22Rv1 (cell line): ENCODE data around the gene C1orf210.
A peak's percentile ranks its signal among the peaks of the same experiment; 100 is the strongest.

Experiments used
- H3K27ac ChIP-seq: fragments of 450-650 bp; 2 replicates; pipeline ENCODE4 v1.5.1; 2017
- ZFX ChIP-seq: fragments of 450-650 bp; IDR thresholded peaks from 2 replicates; pipeline ENCODE4 v1.6.1; 2017; ENCODE audit warnings: antibody characterized with exemption, borderline replicate concordance
- TF ChIP-seq, protein P1 (sequence below): fragments of 450-650 bp; IDR thresholded peaks from 2 replicates; pipeline ENCODE4 v1.5.1; 2017; ENCODE audit warnings: mild to moderate bottlenecking

Gene C1orf210

DNA sequence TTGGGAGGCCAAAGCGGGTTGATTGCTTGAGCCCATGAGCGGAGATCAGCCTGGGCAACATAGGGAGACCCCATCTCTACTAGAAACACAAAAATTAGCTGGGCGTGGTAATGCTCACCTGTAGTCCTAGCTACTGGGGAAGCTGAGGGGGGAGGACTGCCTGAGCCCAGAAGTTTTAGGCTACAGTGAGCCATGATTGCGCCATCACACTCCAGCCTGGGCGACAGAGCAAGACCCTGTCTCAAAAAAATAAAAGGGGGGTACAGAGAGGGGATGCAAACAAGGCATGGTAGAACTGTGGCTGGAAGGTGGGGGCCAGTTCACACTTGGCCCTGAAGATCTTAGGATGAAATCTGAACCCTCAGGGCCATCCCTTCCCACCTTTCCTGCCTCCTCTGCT, 1.2 kb upstream of the C1orf210 start:
- TF ChIP-seq ZFX = no peak
- TF ChIP-seq, protein P1, sequence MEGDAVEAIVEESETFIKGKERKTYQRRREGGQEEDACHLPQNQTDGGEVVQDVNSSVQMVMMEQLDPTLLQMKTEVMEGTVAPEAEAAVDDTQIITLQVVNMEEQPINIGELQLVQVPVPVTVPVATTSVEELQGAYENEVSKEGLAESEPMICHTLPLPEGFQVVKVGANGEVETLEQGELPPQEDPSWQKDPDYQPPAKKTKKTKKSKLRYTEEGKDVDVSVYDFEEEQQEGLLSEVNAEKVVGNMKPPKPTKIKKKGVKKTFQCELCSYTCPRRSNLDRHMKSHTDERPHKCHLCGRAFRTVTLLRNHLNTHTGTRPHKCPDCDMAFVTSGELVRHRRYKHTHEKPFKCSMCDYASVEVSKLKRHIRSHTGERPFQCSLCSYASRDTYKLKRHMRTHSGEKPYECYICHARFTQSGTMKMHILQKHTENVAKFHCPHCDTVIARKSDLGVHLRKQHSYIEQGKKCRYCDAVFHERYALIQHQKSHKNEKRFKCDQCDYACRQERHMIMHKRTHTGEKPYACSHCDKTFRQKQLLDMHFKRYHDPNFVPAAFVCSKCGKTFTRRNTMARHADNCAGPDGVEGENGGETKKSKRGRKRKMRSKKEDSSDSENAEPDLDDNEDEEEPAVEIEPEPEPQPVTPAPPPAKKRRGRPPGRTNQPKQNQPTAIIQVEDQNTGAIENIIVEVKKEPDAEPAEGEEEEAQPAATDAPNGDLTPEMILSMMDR = no peak
- H3K27ac ChIP-seq = no peak overlapping the region

- peak overlapping the region; percentile 58 for H3K27ac ChIP-seq
- TF ChIP-seq, protein P1 = no peak
- TF ChIP-seq ZFX = no peak
These were observed 734 bp upstream of the C1orf210 start for GRCh38 chr1:43286115-43286514.

DNA sequence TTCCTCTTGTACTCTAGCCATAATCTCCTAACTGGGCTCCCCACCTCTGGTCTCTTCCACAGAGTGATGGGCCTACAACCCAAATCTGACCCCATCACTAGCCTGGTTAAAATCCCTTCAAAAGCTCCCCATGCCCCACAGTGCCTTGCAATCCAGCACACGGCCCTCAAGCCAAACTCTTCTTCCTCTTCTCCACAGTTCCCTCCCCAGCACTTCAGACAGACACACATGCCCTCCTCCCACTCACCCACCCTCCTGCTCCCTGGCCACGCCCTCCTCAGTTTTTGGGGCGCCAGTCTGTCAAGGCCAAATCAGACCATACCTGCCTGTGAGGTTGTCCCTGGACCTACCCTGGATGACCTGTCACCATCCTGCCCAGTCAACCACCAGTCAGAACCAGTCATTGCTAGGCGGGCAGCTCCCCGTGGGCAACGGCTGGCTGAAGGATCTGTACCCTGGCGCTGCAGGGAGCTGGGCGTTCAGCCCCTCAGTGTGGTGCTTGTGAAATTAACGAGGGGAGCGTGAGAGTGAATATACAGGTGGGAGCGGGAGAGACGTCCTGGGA, 753 bp downstream of the C1orf210 start:
- TF ChIP-seq ZFX = no peak
- TF ChIP-seq, protein P1 = no peak
- peak overlapping the region; percentile 58 for H3K27ac ChIP-seq

DNA sequence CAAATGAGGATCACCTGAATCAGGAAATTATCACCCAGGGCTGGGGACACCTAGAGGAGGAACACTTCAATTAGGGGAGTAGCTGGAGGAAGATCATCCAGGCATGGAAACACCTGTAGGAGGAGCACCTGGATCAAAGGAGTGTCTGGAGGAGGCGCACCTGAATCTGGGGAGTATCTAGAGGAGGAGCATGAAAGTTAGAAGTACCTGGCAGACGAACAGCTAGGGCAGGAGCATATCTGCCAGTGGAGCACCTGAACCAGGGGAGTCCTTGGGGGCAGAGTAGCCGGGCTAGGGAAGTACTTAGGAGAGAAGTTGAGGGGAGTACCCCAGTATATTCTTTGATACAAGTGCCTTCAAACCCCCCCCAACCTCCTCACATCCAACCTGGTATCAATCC, 1.3 kb downstream of the C1orf210 start:
- H3K27ac ChIP-seq = no peak overlapping the region
- TF ChIP-seq ZFX = no peak
- TF ChIP-seq, protein P1 = no peak

DNA sequence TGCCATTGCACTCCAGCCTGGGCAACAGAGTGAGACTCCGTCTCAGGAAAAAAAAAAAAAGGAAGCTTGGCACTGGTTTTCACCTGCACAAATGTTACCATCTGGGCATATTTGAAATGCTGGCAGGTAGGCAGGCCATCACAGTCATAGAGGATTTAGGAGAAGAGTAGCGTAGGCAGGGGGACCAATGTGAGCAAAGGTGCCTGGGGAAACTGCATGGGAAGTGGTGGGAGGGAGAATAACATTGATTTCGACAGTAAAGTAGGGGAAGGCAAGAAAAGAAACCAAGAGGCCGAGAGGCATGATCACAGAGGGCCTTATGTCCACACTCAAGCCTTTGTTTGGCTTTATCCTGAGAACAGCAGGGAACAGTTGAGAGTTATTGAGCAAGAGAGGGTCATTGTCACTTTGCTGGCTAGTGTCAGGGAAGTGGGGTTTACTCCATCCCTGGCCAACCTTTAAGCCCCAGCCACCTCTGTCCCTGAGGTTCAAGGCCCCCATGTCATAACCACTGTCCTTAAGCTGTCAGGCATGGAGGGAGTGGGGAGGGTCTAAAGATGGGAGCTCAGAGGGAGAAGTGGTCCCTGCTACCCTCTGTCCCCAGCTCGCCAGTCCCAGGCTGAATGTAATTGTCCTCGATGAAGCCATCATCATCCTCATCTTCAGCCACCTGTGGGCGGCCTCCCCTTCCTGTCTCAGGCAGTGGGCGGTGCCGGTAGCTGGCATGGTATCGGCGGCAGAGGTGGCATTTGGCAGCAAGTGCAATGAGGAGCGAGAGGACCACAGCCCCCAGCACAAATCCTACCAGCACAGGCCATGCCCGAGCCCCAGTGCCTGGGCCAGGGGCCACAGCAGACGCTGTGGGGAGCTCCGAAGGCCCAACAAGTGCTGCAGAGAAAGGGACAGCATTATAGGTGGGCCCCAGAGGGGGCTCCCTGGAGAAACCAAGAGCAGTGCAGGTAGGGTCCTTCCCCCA, 2.9 kb downstream of the C1orf210 start:
- no peak overlapping the region for H3K27ac ChIP-seq
- no peak for TF ChIP-seq ZFX
- TF ChIP-seq, protein P1 = no peak

DNA sequence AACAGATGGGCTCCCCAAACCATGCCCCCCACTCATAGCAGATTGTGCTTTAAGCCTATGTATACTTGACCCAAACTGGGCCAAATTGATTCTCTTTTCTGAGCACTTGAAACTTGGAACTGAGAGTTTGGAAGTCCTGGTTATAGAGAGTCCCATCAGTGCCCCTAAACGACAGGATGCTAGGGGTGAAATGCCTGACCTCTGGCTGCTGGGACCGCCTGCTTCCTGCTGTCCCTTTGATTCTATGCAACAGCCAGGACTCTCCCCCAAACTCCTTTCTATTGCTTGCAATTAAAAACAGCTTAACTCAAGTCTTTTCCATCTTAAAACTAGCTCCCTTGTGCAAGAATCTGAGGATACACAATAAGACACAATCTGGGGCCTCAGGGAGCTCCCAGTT, 4.7 kb downstream of the C1orf210 start:
- TF ChIP-seq ZFX = no peak
- TF ChIP-seq, protein P1 = no peak
- no peak overlapping the region for H3K27ac ChIP-seq

- no peak overlapping the region for H3K27ac ChIP-seq
- TF ChIP-seq ZFX = no peak
- TF ChIP-seq, protein P1 = no peak
These were observed 5.7 kb downstream of the C1orf210 start for GRCh38 chr1:43279666-43280065.
